Skeletal muscle satellite cell (primary cell): ENCODE data around the gene MCOLN2.

Source experiments
- H3K27me3 ChIP-seq: 2 replicates; pipeline ENCODE4 v1.7.0; 2013; ENCODE audit warnings: low read length; ENCODE audit not compliant: control insufficient read depth, insufficient read depth
- H3K36me3 ChIP-seq: 2 replicates; pipeline ENCODE4 v1.7.0; 2013; ENCODE audit warnings: mild to moderate bottlenecking, control low read depth, low read length; ENCODE audit not compliant: insufficient read depth
- H3K4me1 ChIP-seq: 2 replicates; pipeline ENCODE4 v1.7.0; 2013; ENCODE audit warnings: low read length; ENCODE audit not compliant: control insufficient read depth, insufficient read depth
- H3K4me2 ChIP-seq: 2 replicates; pipeline ENCODE4 v1.7.0; 2013; ENCODE audit warnings: mild to moderate bottlenecking, low read length
- H3K4me3 ChIP-seq: 2 replicates; pipeline ENCODE4 v1.7.0; 2013; ENCODE audit warnings: low read length
- H3K9ac ChIP-seq: 2 replicates; pipeline ENCODE4 v1.7.0; 2013; ENCODE audit warnings: mild to moderate bottlenecking, low read depth, low read length, moderate library complexity
- H3K9me3 ChIP-seq: replicated peaks from 2 replicates; pipeline ENCODE4 v1.7.0; 2013; ENCODE audit warnings: mild to moderate bottlenecking, control low read depth, low read length

MCOLN2 gene

GRCh38 chr1:84939761-84940160 lies 57.2 kb downstream of the MCOLN2 start:
- Histone ChIP-seq H3K4me1 (peaks cover 7% of the 10 kb centered on the region), H3K4me3 (no peak overlapping the region), H3K9me3 (no peaks in the 10 kb centered on the region), H3K9ac (no peak overlapping the region), H3K4me2 (no peak overlapping the region), H3K36me3 (no peaks in the 10 kb centered on the region), H3K27me3 (peaks cover 26% of the 10 kb centered on the region)

GRCh38 chr1:84939151-84939550 lies 57.8 kb downstream of the MCOLN2 start:
- H3K4me2 ChIP-seq = no peak overlapping the region
- no peak overlapping the region for H3K9ac ChIP-seq

GRCh38 chr1:84936116-84936810 lies 60.6 kb downstream of the MCOLN2 start:
- Histone ChIP-seq H3K9ac (no peak overlapping the region), H3K9me3 (no peaks in the 10 kb centered on the region), H3K4me2 (no peak overlapping the region), H3K36me3 (no peaks in the 10 kb centered on the region), H3K4me1 (peaks cover 7% of the 10 kb centered on the region), H3K4me3 (no peak overlapping the region), H3K27me3 (peaks cover 27% of the 10 kb centered on the region)

More at GRCh38 chr1:84939151-84939550, 57.8 kb downstream of the MCOLN2 start:
- Histone ChIP-seq H3K36me3 (no peaks in the 10 kb centered on the region), H3K27me3 (peaks cover 32% of the 10 kb centered on the region), H3K9me3 (no peaks in the 10 kb centered on the region), H3K4me3 (no peak overlapping the region), H3K4me1 (peaks cover 7% of the 10 kb centered on the region)

- Histone ChIP-seq H3K4me3 (no peak overlapping the region), H3K4me2 (no peak overlapping the region), H3K27me3 (peaks cover 51% of the 10 kb centered on the region), H3K36me3 (no peaks in the 10 kb centered on the region), H3K4me1 (no peaks in the 10 kb centered on the region), H3K9me3 (no peaks in the 10 kb centered on the region), H3K9ac (no peak overlapping the region)
Measured at GRCh38 chr1:84933011-84933611, 63.8 kb downstream of the MCOLN2 start.

- H3K9me3 ChIP-seq = no peaks in the 10 kb centered on the region
Measured at GRCh38 chr1:84930831-84931230, 66.1 kb downstream of the MCOLN2 start.

DNA sequence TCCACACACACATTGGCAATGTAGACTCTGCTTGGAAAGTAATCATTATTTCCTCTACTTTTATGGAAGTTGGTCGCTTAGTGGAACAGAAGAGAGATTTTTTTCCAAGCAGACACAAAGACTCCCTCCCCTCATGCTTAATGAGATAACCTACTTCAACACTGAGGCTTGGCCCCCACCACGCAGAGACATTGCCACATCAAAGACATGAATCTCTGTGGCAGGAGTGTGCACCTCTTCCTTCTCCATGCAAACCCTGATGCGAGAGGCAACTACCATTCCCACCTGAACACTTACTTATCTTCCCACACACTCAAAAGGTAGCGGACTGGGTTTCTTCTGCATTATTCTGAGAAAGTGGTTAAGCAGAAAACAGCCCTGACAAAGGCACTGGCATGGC lies 66.6 kb downstream of the MCOLN2 start:
- H3K4me3 ChIP-seq = no peak overlapping the region
- no peaks in the 10 kb centered on the region for H3K36me3 ChIP-seq
- H3K9ac ChIP-seq = no peak overlapping the region
- H3K27me3 ChIP-seq = peaks cover 57% of the 10 kb centered on the region
- H3K4me2 ChIP-seq = no peak overlapping the region
- no peaks in the 10 kb centered on the region for H3K4me1 ChIP-seq
- H3K9me3 ChIP-seq = no peaks in the 10 kb centered on the region

More at GRCh38 chr1:84930831-84931230, 66.1 kb downstream of the MCOLN2 start:
- Histone ChIP-seq H3K4me3 (no peak overlapping the region), H3K4me1 (no peaks in the 10 kb centered on the region), H3K4me2 (no peak overlapping the region), H3K9ac (no peak overlapping the region), H3K27me3 (peaks cover 53% of the 10 kb centered on the region), H3K36me3 (no peaks in the 10 kb centered on the region)

DNA sequence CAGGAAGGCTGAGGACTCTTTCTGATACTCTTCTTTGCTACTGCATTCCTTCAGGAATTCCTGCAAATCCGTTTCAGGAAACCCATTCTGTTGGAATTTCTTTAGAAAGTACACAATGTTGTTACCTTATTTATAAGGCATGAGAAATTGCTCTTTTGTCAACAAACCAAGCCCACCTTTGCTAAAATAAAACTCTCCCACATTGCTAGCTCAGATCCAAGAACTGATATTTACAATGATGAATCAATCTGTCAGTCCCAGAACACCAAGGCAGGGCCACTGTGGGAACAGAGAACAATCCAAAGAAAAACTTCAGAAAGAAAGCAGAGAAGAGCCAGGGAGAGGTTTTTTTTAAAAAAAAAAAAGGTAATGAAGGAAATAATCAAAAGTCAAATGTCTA lies 67.3 kb downstream of the MCOLN2 start:
- no peaks in the 10 kb centered on the region for H3K4me1 ChIP-seq
- H3K36me3 ChIP-seq = no peaks in the 10 kb centered on the region
- no peaks in the 10 kb centered on the region for H3K9me3 ChIP-seq
- no peak overlapping the region for H3K9ac ChIP-seq
- H3K4me3 ChIP-seq = no peak overlapping the region
- peaks cover 53% of the 10 kb centered on the region for H3K27me3 ChIP-seq
- no peak overlapping the region for H3K4me2 ChIP-seq

- Histone ChIP-seq H3K9ac (no peak overlapping the region), H3K9me3 (no peaks in the 10 kb centered on the region), H3K36me3 (no peaks in the 10 kb centered on the region), H3K4me2 (no peak overlapping the region), H3K4me1 (no peaks in the 10 kb centered on the region), H3K4me3 (no peak overlapping the region), H3K27me3 (peaks cover 47% of the 10 kb centered on the region)
Measured at GRCh38 chr1:84928979-84929378, 67.9 kb downstream of the MCOLN2 start.

DNA sequence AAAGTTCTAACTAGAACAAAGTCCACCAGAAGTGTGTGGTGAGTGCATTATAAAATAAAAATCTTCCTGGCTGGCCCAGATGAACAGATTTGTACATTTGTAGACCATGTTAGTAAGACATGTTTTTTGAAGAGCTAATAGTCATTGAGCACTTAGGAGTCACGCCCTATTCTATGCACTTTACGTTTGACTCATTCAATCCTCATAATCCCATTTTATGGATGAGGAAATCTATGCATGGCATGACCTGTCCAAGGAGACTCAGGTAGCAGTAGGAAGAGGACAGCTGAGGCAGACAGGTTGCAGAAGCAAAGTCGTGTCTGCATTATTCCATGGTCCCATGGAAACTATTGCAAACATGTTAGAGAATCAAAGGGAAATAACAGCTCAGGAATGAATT lies 73.6 kb downstream of the MCOLN2 start:
- peaks cover 28% of the 10 kb centered on the region for H3K27me3 ChIP-seq

DNA sequence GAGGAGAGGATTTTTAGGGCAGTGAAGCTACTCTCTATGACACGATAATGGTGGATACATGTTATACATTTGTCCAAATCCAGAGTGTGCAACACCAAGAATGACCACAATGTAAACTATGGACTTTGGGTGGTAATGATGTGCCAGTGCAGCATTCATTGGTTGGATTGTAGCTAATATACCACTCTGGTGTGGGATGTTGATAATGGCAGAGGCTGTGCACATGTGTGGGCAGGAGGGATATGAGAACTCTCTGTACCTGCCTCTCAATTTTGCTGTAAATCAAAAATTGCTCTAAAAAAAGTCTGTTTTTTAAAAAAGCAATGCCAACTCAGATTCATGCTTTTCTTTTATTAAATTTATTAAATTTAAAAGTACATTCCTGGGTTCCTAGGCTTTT lies 76.8 kb downstream of the MCOLN2 start:
- Histone ChIP-seq H3K4me3 (no peak overlapping the region), H3K4me1 (no peaks in the 10 kb centered on the region), H3K9ac (no peak overlapping the region), H3K36me3 (no peaks in the 10 kb centered on the region), H3K4me2 (no peak overlapping the region), H3K9me3 (no peaks in the 10 kb centered on the region), H3K27me3 (peaks cover 37% of the 10 kb centered on the region)

More for the DNA sequence above, 73.6 kb downstream of the MCOLN2 start:
- H3K4me1 ChIP-seq = no peaks in the 10 kb centered on the region
- H3K4me2 ChIP-seq = no peak overlapping the region
- H3K4me3 ChIP-seq = no peak overlapping the region
- H3K9ac ChIP-seq = no peak overlapping the region
- no peaks in the 10 kb centered on the region for H3K36me3 ChIP-seq
- no peaks in the 10 kb centered on the region for H3K9me3 ChIP-seq

- Histone ChIP-seq H3K4me1 (no peaks in the 10 kb centered on the region), H3K27me3 (peaks cover 37% of the 10 kb centered on the region), H3K4me3 (no peak overlapping the region), H3K9ac (no peak overlapping the region), H3K4me2 (no peak overlapping the region), H3K36me3 (no peaks in the 10 kb centered on the region), H3K9me3 (no peaks in the 10 kb centered on the region)
Measured at GRCh38 chr1:84919461-84919970, 77.4 kb downstream of the MCOLN2 start.
